Osteoblast (primary cell): ENCODE results near the gene KRT8. TPM values are rescaled to one million over a fixed set of nuclear protein-coding genes. Genes with fewer than 3 reads are reported as not detected.
"Not testable (repeated sequence)": the region's sequence is repeated elsewhere in the genome, so short reads cannot be mapped to it uniquely, and the experiment has no call there.

Experiments used
- DNase-seq: peaks from one replicate; pipeline ENCODE4 v3.0.0; 2011; ENCODE audit warnings: low spot score, mixed read lengths; ENCODE audit not compliant: insufficient read length; ENCODE audit errors: missing footprints
- H2AFZ ChIP-seq: 2 replicates; pipeline ENCODE4 v1.6.0; 2011; ENCODE audit warnings: mild to moderate bottlenecking, low read length
- H3K27ac ChIP-seq: 2 replicates; pipeline ENCODE4 v1.5.1; 2011; ENCODE audit warnings: mild to moderate bottlenecking, low read depth, low read length, moderate library complexity
- H3K27me3 ChIP-seq: 2 replicates; pipeline ENCODE4 v1.6.0; 2012; ENCODE audit warnings: mild to moderate bottlenecking, control low read depth, inconsistent platforms, low read length, moderate library complexity; ENCODE audit not compliant: insufficient read depth
- H3K36me3 ChIP-seq: 2 replicates; pipeline ENCODE4 v1.5.1; 2011; ENCODE audit warnings: mild to moderate bottlenecking, low read length, control low read depth, moderate library complexity; ENCODE audit not compliant: insufficient read depth
- H3K4me1 ChIP-seq: 2 replicates; pipeline ENCODE4 v1.5.1; 2011; ENCODE audit warnings: mild to moderate bottlenecking, low read length, control low read depth, moderate library complexity; ENCODE audit not compliant: insufficient read depth
- H3K4me2 ChIP-seq: 2 replicates; pipeline ENCODE4 v1.6.0; 2011; ENCODE audit warnings: mild to moderate bottlenecking, low read length; ENCODE audit not compliant: insufficient read depth
- H3K4me3 ChIP-seq: fragments of 200-600 bp; sonication (generic); 3 replicates; pipeline ENCODE4 v1.5.1; 2012; ENCODE audit warnings: mild to moderate bottlenecking, low read length, inconsistent platforms; ENCODE audit not compliant: insufficient read depth
- H3K79me2 ChIP-seq: 2 replicates; pipeline ENCODE4 v1.6.0; 2012; ENCODE audit warnings: mild to moderate bottlenecking, low read length, control low read depth, inconsistent platforms; ENCODE audit not compliant: insufficient read depth
- H3K9me3 ChIP-seq: 2 replicates; pipeline ENCODE4 v1.5.1; 2011; ENCODE audit warnings: low read depth, low read length, control low read depth
- H4K20me1 ChIP-seq: 2 replicates; pipeline ENCODE4 v1.6.0; 2012; ENCODE audit warnings: mild to moderate bottlenecking, low read length, control low read depth; ENCODE audit not compliant: insufficient read depth
- CTCF ChIP-seq: IDR thresholded peaks from 2 replicates; pipeline ENCODE4 v1.5.1; 2011; ENCODE audit warnings: mild to moderate bottlenecking, low read depth, low read length, moderate library complexity; ENCODE audit errors: extremely low read depth
- total RNA-seq: library from RNA; depleted of rRNA; stranded (reverse); fragments of >200 nt; gene quantifications from 2 replicates; pipeline ENCODE4 v1.2.3, GENCODE V29; 2012

Gene KRT8
- total RNA-seq, 1 donor = 5.1 TPM

GRCh38 chr12:52861511-52861910, 43.4 kb downstream of the KRT8 start:
- no peaks in the 10 kb centered on the region for H4K20me1 ChIP-seq
- no peak overlapping the region for H3K4me2 ChIP-seq
- H3K27ac ChIP-seq = no peak overlapping the region
- no peak for TF ChIP-seq CTCF
- H2AFZ ChIP-seq = no peak overlapping the region
- H3K79me2 ChIP-seq = no peaks in the 10 kb centered on the region
- H3K4me1 ChIP-seq = peaks cover 9% of the 10 kb centered on the region
- H3K4me3 ChIP-seq = no peak overlapping the region
- DNase-seq = no peak
- H3K36me3 ChIP-seq = no peaks in the 10 kb centered on the region
- H3K27me3 ChIP-seq = peaks cover 2% of the 10 kb centered on the region
- H3K9me3 ChIP-seq = no peaks in the 10 kb centered on the region

- peak overlapping the region; percentile 9 for H2AFZ ChIP-seq
- H3K79me2 ChIP-seq = no peaks in the 10 kb centered on the region
- H3K27ac ChIP-seq = peak overlapping the region; percentile 8
- peaks cover 2% of the 10 kb centered on the region for H3K27me3 ChIP-seq
- TF ChIP-seq CTCF = no peak
- peak; percentile 94 for DNase-seq
- H3K4me1 ChIP-seq = peaks cover 9% of the 10 kb centered on the region
- no peak overlapping the region for H3K4me3 ChIP-seq
- peak overlapping the region; percentile 5 for H3K4me2 ChIP-seq
- no peaks in the 10 kb centered on the region for H3K9me3 ChIP-seq
- H4K20me1 ChIP-seq = no peaks in the 10 kb centered on the region
- H3K36me3 ChIP-seq = no peaks in the 10 kb centered on the region
Measured at GRCh38 chr12:52860102-52860823, 44.6 kb downstream of the KRT8 start.

GRCh38 chr12:52857500-52857899, 47.4 kb downstream of the KRT8 start:
- Histone ChIP-seq H2AFZ (no peak overlapping the region), H3K27ac (no peak overlapping the region), H3K4me1 (peaks cover 9% of the 10 kb centered on the region), H3K4me2 (no peak overlapping the region), H3K9me3 (no peaks in the 10 kb centered on the region), H3K79me2 (no peaks in the 10 kb centered on the region), H3K4me3 (no peak overlapping the region), H3K36me3 (no peaks in the 10 kb centered on the region), H4K20me1 (peaks cover 3% of the 10 kb centered on the region), H3K27me3 (peaks cover 12% of the 10 kb centered on the region)
- DNase-seq = peak; percentile 57
- TF ChIP-seq CTCF = no peak

GRCh38 chr12:52856787-52857186, 48.1 kb downstream of the KRT8 start:
- Histone ChIP-seq H3K4me3 (no peak overlapping the region), H3K4me2 (no peak overlapping the region), H3K27ac (no peak overlapping the region), H2AFZ (no peak overlapping the region), H3K36me3 (no peaks in the 10 kb centered on the region), H3K79me2 (no peaks in the 10 kb centered on the region), H3K9me3 (no peaks in the 10 kb centered on the region), H4K20me1 (peaks cover 3% of the 10 kb centered on the region), H3K27me3 (peaks cover 12% of the 10 kb centered on the region), H3K4me1 (peaks cover 9% of the 10 kb centered on the region)
- no peak for TF ChIP-seq CTCF
- DNase-seq = no peak

GRCh38 chr12:52856077-52856476, 48.8 kb downstream of the KRT8 start:
- H3K36me3 ChIP-seq, H4K20me1 ChIP-seq, H3K27ac ChIP-seq, H3K79me2 ChIP-seq, H2AFZ ChIP-seq, H3K4me2 ChIP-seq, DNase-seq, H3K9me3 ChIP-seq, H3K4me1 ChIP-seq, H3K4me3 ChIP-seq: not testable (repeated sequence)
- peaks cover 15% of the 10 kb centered on the region for H3K27me3 ChIP-seq
